Measurements from ENCODE around the gene TNFRSF19. TPM values are rescaled to one million over a fixed set of nuclear protein-coding genes. Genes with fewer than 3 reads are reported as not detected.

The TNFRSF19 gene
- total and polyA plus RNA-seq, 2 of the 13 experiments (the other 11 are each of a cell fraction or from before 2014, with no cell fraction given): 75.3 to 77.7 TPM

DNA sequence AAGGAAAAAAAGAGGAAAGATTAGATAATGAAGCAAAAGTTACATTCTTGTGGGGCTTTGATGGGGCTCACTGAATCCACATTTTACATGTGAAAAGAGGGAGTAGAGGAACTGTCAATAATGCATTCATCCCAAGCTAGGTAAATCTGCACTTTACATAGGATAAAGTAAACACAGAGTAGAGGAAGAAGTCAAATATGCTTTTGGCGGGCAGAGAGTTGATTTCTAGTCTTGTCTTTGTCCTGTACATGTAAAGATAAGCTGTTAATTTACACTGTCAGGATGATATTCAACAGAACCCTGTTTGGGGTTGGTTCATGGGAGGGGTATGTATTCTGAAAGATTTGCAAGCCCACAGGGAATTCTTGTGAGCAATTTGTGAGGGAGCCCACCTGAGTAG, 18.0 kb upstream of the TNFRSF19 start (continued):
- TF ChIP-seq, protein P1, sequence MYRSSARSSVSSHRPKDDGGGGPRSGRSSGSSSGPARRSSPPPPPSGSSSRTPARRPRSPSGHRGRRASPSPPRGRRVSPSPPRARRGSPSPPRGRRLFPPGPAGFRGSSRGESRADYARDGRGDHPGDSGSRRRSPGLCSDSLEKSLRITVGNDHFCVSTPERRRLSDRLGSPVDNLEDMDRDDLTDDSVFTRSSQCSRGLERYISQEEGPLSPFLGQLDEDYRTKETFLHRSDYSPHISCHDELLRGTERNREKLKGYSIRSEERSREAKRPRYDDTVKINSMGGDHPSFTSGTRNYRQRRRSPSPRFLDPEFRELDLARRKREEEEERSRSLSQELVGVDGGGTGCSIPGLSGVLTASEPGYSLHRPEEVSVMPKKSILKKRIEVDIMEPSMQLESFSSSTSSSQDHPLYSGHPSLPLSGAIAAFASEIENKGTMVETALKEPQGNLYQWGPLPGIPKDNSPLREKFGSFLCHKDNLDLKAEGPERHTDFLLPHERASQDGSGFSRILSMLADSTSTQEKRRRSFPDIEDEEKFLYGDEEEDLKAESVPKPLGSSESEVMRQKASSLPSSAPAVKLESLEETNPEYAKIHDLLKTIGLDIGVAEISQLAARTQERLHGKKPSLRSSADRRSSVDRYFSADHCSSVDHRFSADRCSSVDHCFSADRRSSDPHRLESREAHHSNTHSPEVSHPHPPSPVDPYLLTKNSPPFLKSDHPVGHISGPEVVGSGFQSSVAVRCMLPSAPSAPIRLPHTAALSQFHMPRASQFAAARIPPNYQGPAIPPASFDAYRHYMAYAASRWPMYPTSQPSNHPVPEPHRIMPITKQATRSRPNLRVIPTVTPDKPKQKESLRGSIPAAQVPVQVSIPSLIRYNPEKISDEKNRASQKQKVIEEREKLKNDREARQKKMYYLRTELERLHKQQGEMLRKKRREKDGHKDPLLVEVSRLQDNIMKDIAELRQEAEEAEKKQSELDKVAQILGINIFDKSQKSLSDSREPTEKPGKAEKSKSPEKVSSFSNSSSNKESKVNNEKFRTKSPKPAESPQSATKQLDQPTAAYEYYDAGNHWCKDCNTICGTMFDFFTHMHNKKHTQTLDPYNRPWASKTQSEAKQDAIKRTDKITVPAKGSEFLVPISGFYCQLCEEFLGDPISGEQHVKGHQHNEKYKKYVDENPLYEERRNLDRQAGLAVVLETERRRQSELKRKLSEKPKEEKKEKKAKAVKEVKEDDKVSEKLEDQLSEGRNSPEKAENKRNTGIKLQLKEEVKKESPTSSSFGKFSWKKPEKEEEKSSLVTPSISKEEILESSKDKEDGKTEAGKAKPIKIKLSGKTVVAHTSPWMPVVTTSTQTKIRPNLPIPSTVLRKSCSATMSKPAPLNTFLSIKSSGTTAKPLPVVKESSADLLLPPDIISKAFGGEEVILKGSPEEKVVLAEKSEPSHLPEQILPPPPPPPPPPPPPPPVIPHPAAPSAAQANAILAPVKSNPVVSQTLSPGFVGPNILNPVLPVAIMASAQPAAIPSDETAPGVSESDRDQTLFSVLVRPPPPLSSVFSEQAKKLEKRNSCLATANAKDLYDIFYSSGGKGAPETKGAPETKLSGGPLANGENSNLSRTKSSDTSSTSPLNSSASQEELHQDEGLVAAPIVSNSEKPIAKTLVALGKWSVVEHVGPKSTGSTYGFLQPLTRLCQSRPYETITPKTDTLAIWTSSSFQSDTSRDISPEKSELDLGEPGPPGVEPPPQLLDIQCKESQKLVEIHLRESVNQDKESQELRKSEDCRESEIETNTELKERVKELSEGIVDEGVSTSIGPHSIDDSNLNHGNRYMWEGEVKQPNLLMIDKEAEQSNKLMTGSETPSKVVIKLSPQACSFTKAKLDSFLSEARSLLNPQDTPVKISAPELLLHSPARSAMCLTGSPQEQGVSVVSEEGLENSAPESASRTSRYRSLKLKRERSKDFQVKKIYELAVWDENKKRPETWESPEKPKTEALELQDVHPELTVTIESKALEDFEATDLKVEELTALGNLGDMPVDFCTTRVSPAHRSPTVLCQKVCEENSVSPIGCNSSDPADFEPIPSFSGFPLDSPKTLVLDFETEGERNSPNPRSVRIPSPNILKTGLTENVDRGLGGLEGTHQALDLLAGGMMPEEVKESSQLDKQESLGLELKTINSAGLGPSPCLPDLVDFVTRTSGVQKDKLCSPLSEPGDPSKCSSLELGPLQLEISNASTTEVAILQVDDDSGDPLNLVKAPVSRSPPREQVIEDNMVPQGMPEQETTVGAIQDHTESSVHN (CRISPR knock-in tag; IDR thresholded peaks at IDR 0.05): no peak
- no peak for TF ChIP-seq FOXP1 (IDR thresholded peaks at IDR 0.05)
- TF ChIP-seq FOXP1 (CRISPR knock-in tag; IDR thresholded peaks at IDR 0.05): peak; percentile 53; the same call in 1 of the 2 replicates
- no peak for TF ChIP-seq NBN (conservative IDR thresholded peaks at IDR 0.05)
- no peak for TF ChIP-seq ELF4 (CRISPR knock-in tag; IDR thresholded peaks at IDR 0.05; ENCODE audit: borderline replicate concordance)
- no peak for TF ChIP-seq ZEB1 (IDR thresholded peaks at IDR 0.05; ENCODE audit: insufficient replicate concordance, low read depth)
- TF ChIP-seq, protein P2, sequence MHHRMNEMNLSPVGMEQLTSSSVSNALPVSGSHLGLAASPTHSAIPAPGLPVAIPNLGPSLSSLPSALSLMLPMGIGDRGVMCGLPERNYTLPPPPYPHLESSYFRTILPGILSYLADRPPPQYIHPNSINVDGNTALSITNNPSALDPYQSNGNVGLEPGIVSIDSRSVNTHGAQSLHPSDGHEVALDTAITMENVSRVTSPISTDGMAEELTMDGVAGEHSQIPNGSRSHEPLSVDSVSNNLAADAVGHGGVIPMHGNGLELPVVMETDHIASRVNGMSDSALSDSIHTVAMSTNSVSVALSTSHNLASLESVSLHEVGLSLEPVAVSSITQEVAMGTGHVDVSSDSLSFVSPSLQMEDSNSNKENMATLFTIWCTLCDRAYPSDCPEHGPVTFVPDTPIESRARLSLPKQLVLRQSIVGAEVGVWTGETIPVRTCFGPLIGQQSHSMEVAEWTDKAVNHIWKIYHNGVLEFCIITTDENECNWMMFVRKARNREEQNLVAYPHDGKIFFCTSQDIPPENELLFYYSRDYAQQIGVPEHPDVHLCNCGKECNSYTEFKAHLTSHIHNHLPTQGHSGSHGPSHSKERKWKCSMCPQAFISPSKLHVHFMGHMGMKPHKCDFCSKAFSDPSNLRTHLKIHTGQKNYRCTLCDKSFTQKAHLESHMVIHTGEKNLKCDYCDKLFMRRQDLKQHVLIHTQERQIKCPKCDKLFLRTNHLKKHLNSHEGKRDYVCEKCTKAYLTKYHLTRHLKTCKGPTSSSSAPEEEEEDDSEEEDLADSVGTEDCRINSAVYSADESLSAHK (CRISPR knock-in tag; IDR thresholded peaks at IDR 0.05; ENCODE audit: borderline replicate concordance): no peak
- TF ChIP-seq ZNF232 (CRISPR knock-in tag; IDR thresholded peaks at IDR 0.05; ENCODE audit: borderline replicate concordance): peak; percentile 100
- TF ChIP-seq ZNF883 (CRISPR knock-in tag; IDR thresholded peaks at IDR 0.05; ENCODE audit: not compliant biosample characterization): no peak
- no peak for TF ChIP-seq RXRB (CRISPR knock-in tag; IDR thresholded peaks at IDR 0.05; ENCODE audit: borderline replicate concordance)
- TF ChIP-seq STAT5B (CRISPR knock-in tag; IDR thresholded peaks at IDR 0.05): no peak
- TF ChIP-seq ZNF589 (CRISPR knock-in tag; conservative IDR thresholded peaks at IDR 0.05): no peak
- TF ChIP-seq SP2 (CRISPR knock-in tag; IDR thresholded peaks at IDR 0.05): no peak
- TF ChIP-seq, protein P3, sequence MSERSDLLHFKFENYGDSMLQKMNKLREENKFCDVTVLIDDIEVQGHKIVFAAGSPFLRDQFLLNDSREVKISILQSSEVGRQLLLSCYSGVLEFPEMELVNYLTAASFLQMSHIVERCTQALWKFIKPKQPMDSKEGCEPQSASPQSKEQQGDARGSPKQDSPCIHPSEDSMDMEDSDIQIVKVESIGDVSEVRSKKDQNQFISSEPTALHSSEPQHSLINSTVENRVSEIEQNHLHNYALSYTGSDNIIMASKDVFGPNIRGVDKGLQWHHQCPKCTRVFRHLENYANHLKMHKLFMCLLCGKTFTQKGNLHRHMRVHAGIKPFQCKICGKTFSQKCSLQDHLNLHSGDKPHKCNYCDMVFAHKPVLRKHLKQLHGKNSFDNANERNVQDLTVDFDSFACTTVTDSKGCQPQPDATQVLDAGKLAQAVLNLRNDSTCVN (CRISPR knock-in tag; IDR thresholded peaks at IDR 0.05; ENCODE audit: borderline replicate concordance): no peak
- no peak for TF ChIP-seq ZNF749 (CRISPR knock-in tag; IDR thresholded peaks at IDR 0.05; ENCODE audit: borderline replicate concordance)
- TF ChIP-seq TCF7 (IDR thresholded peaks at IDR 0.05; ENCODE audit: low read depth): peak; percentile 45
- no peak for TF ChIP-seq ZNF350 (CRISPR knock-in tag; IDR thresholded peaks at IDR 0.05; ENCODE audit: borderline replicate concordance, low read depth)
- TF ChIP-seq, protein P4, sequence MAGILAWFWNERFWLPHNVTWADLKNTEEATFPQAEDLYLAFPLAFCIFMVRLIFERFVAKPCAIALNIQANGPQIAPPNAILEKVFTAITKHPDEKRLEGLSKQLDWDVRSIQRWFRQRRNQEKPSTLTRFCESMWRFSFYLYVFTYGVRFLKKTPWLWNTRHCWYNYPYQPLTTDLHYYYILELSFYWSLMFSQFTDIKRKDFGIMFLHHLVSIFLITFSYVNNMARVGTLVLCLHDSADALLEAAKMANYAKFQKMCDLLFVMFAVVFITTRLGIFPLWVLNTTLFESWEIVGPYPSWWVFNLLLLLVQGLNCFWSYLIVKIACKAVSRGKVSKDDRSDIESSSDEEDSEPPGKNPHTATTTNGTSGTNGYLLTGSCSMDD (CRISPR knock-in tag; IDR thresholded peaks at IDR 0.05): no peak
- TF ChIP-seq FOXO1 (CRISPR knock-in tag; IDR thresholded peaks at IDR 0.05): no peak
